ENCODE results near the gene CC2D2A.

DNA sequence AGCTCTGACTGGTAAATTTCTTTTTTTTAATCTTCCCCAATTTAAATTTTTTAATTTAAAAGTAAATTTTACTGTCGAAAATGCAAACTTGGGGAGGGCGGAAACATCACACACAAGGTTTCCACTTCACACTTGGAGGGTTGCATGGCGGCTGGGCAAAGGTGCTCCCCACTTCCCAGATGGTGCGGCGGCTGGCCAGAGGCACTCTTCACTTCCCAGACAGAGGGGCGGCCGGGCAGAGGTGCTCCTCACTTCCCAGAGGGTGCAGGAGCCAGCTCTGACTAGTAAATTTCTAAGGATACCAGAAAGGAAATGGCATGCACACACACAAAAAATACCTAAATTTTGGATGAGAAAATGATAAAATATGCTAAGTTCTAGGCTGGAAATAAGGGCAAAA is 25.4 kb upstream of the CC2D2A start:
- TF ChIP-seq POLR2A (IDR thresholded peaks at IDR 0.05; ENCODE audit: low read depth, low read length): no peak
- TF ChIP-seq POLR2AphosphoS5 (IDR thresholded peaks at IDR 0.05; ENCODE audit: low read depth, low read length): no peak
- TF ChIP-seq TAF1 (IDR thresholded peaks at IDR 0.05; ENCODE audit: borderline replicate concordance, low read depth, low read length): no peak
